HG03159 (cell line): Measurements from ENCODE around the gene GDA.
A peak's percentile ranks its signal among the peaks of the same experiment; 100 is the strongest.
"Not testable (repeated sequence)": the region's sequence is repeated elsewhere in the genome, so short reads cannot be mapped to it uniquely, and the experiment has no call there.

Experiments used
- ATAC-seq: cut with Tn5 transposase; IDR thresholded peaks from one replicate; pipeline ENCODE4 v1.9.1; 2021; ENCODE audit warnings: mild to moderate bottlenecking, moderate library complexity; ENCODE audit not compliant: unreplicated experiment

GDA gene

GRCh38 chr9:72204062-72204461, 54.8 kb downstream of the GDA start:
- no peak for ATAC-seq

- peak; percentile 78 for ATAC-seq
Measured at GRCh38 chr9:72205513-72205912, 56.3 kb downstream of the GDA start.

GRCh38 chr9:72207278-72207677, 58.0 kb downstream of the GDA start:
- ATAC-seq: peak; percentile 56

GRCh38 chr9:72210522-72210921, 61.3 kb downstream of the GDA start:
- ATAC-seq: no peak

- no peak for ATAC-seq
Measured at GRCh38 chr9:72211047-72211446, 61.8 kb downstream of the GDA start.

GRCh38 chr9:72213906-72214305, 64.7 kb downstream of the GDA start:
- no peak for ATAC-seq

GRCh38 chr9:72217306-72217842, 68.1 kb downstream of the GDA start:
- no peak for ATAC-seq

- ATAC-seq: no peak
Measured at GRCh38 chr9:72220589-72220988, 71.3 kb downstream of the GDA start.

GRCh38 chr9:72226146-72226812, 77.0 kb downstream of the GDA start:
- no peak for ATAC-seq

GRCh38 chr9:72228282-72228681, 79.0 kb downstream of the GDA start:
- ATAC-seq: no peak

GRCh38 chr9:72232778-72233177, 83.5 kb downstream of the GDA start:
- no peak for ATAC-seq

- ATAC-seq: no peak
Measured at GRCh38 chr9:72247549-72247948, 98.3 kb downstream of the GDA start.

- ATAC-seq: no peak
Measured at GRCh38 chr9:72251589-72251988, 102.3 kb downstream of the GDA start.

GRCh38 chr9:72254901-72255545, 105.8 kb downstream of the GDA start:
- no peak for ATAC-seq

GRCh38 chr9:72255569-72255968, 106.3 kb downstream of the GDA start:
- no peak for ATAC-seq

GRCh38 chr9:72256931-72257330, 107.7 kb downstream of the GDA start:
- no peak for ATAC-seq

GRCh38 chr9:72257814-72258213, 108.6 kb downstream of the GDA start:
- ATAC-seq: no peak

GRCh38 chr9:72262063-72262462, 112.8 kb downstream of the GDA start:
- ATAC-seq: no peak

GRCh38 chr9:72263572-72263971, 114.3 kb downstream of the GDA start:
- no peak for ATAC-seq

- ATAC-seq: no peak
Measured at GRCh38 chr9:72268961-72269360, 119.7 kb downstream of the GDA start.

- not testable (repeated sequence) for ATAC-seq
Measured at GRCh38 chr9:72270359-72270758, 121.1 kb downstream of the GDA start.
